ENCODE measurements around the gene SALL4.

DNA sequence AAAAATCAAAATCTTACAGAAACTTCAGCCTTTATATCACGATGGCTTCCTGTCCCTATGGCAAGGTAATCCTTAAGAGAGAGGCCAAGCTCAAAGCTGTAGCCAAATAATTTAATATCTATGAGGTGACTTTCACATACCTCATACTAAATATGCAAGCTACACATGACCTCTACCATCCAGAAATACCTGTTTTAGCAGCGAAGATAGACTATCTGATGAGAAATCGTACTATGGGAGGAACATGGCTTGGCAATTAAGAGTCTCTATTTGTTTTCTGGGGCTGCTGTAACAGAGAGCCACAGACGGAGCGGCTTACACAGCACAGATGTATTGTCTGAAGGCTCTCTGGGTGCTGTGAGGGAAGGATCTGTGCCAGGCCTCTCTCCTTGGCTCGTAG lies 31.0 kb upstream of the SALL4 start:
- TF ChIP-seq, protein P1, sequence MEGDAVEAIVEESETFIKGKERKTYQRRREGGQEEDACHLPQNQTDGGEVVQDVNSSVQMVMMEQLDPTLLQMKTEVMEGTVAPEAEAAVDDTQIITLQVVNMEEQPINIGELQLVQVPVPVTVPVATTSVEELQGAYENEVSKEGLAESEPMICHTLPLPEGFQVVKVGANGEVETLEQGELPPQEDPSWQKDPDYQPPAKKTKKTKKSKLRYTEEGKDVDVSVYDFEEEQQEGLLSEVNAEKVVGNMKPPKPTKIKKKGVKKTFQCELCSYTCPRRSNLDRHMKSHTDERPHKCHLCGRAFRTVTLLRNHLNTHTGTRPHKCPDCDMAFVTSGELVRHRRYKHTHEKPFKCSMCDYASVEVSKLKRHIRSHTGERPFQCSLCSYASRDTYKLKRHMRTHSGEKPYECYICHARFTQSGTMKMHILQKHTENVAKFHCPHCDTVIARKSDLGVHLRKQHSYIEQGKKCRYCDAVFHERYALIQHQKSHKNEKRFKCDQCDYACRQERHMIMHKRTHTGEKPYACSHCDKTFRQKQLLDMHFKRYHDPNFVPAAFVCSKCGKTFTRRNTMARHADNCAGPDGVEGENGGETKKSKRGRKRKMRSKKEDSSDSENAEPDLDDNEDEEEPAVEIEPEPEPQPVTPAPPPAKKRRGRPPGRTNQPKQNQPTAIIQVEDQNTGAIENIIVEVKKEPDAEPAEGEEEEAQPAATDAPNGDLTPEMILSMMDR (IDR thresholded peaks at IDR 0.05) = no peak
- TF ChIP-seq POLR2A (IDR thresholded peaks at IDR 0.05) (no peak), EP300 (IDR thresholded peaks at IDR 0.05) (no peak)

Data from upper lobe of left lung (tissue), 4 donors.